ENCODE measurements around the gene LRP6.

DNA sequence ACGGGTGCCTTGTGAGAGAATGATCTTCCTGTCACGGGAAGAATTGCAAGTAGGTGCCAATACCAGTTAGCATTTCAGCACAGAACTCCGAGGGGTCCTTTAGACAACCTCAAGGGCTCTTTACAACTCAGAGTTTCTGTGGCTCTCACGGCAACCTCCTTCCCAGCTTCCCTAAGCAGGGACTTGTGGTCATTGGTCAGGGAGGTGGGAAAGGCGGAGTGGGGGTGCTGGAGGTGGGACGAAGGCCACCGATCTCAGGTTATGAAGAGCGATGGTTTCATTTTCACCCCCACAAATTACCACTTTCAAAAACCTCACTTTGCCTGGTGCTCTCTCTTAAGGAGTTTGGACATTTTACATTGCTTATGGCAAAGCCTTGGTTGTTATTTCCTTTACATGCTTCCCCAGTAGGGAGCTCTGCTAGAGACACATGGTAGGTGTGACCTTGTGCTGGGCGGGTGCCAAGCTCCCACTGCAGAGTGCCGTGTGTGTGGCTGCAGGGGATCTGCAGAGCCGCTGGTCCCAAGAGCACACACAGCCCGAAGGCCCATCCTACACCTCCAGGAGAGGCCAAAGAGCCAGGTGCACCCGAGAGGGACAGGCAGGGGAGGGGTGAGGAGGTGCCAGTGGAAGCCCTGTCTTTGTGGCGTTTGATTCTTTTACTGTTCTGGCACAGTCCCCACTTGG is 174.7 kb downstream of the LRP6 start:
- TF ChIP-seq, protein P1, sequence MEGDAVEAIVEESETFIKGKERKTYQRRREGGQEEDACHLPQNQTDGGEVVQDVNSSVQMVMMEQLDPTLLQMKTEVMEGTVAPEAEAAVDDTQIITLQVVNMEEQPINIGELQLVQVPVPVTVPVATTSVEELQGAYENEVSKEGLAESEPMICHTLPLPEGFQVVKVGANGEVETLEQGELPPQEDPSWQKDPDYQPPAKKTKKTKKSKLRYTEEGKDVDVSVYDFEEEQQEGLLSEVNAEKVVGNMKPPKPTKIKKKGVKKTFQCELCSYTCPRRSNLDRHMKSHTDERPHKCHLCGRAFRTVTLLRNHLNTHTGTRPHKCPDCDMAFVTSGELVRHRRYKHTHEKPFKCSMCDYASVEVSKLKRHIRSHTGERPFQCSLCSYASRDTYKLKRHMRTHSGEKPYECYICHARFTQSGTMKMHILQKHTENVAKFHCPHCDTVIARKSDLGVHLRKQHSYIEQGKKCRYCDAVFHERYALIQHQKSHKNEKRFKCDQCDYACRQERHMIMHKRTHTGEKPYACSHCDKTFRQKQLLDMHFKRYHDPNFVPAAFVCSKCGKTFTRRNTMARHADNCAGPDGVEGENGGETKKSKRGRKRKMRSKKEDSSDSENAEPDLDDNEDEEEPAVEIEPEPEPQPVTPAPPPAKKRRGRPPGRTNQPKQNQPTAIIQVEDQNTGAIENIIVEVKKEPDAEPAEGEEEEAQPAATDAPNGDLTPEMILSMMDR (IDR thresholded peaks at IDR 0.05), result no peak
- TF ChIP-seq POLR2A (IDR thresholded peaks at IDR 0.05), result no peak
